Measurements from ENCODE around the gene RASSF8.

Gene RASSF8

DNA sequence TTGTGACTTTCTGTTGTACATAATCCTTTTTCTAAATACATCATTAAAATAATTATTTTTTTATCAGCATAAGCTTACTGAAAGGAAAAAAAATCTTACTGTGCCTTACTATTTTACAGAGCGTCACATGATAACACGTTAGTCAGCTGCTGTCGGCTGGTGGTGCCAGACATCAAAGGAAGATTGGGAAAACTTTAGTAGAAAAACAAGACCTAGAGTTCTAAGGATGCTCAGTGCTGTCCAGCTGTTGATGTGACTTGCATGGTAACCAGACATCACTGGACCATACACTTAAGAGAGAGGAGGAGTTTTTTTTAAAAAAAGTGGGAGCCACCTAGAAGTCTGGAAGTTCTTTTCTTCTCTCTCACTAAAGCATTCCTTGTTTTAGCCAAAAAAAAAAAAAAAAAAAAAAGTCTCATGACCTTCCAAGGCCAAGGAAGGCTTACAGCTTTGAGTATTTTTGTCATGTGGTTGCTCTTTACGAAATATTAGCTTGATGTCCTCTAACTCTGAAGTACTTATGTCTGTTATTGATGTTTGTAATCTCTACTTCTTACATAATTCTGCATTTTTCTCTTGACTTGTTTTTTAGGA is 4.5 kb downstream of the RASSF8 start:
- DNase-seq: no peak

DNA sequence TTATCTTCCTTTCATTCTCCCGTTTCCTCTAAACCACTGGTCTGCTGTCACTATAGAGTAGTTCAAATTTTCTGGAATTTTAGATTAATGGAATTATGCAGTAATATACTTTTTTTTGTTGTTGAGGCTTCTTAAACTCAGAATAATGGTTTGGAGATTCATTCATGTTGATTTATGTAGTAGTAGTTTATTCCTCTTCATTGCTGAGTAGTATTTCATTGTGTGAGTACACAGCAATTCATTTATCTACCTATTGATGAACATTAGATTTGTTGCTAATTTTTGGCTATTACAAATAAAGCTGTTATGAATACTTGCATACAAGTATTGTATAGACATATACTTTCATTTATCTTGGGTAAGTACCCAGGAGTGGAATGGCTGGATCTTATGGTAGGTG is 7.2 kb downstream of the RASSF8 start:
- DNase-seq: no peak

DNA sequence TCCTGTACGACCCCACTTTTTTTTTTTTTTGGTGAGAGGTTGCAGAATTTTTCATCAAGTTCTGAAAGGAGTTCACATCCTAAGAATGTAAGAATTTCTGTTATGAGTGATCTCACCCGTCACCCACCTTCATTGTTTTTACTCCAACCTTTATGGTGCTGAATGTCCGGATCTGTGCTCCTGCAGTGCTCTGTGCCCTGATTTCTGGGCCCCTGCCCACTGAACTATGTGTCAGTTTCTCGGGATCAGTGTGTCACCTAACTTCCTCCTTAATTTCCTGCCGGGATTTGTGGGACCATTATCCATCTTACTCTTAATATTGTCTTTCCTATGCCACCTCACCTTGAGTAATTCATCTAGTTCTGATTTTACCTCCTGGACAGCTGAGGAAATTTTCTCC is 11.6 kb downstream of the RASSF8 start:
- no peak for DNase-seq

DNA sequence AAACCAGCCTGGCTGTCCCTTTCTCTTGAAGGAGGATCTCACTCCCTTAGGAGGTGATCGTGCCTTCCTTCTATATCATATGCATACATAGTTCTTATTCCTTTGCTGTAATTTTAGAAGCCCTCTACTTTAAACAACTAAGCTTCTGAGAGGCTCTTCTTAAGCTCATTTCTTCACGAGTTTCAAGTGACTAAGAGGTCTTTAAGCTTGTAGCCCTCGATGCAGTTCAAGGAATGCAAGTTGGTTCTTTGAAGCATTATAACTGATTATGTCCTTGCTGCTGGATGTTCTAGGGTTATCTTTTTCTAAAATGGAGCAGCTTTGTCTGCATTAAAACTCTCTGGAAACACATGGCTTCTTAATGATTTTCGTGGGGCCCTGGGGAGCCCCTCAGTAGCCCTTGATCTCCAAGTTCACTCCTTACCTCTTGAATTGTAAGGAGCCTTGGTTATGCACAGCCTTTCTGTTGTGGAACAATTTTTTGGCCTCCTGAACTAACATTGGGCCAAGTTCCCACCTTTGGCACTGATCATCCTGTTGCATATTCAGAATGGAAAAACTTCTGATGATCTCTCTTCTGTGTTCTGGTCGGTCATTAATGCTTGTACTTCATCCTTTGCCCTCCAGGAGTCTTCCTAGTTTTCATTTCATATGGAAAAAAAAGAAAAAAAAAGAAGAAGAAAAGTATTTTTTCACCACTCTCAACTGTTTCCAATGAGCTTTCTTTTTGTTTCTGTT is 12.6 kb downstream of the RASSF8 start:
- no peak for DNase-seq

DNA sequence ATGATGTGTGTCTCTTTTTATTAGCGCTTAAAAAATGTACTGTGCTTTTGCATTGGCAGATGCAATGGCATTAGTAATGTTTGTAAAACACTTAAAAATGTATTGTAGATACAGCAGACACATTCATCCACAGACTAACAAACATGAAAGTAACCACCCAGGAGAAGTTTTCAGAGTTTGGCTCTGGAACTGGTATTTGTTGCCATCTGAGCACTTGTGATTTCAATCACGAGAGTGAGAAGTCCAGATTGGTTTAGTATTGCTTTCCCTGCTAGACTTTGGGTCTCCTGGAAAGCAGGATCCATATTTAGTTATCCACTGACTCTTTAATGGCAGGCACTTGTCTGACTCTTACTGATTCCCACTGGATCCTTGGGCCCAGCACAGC is 13.2 kb downstream of the RASSF8 start:
- DNase-seq: no peak

DNA sequence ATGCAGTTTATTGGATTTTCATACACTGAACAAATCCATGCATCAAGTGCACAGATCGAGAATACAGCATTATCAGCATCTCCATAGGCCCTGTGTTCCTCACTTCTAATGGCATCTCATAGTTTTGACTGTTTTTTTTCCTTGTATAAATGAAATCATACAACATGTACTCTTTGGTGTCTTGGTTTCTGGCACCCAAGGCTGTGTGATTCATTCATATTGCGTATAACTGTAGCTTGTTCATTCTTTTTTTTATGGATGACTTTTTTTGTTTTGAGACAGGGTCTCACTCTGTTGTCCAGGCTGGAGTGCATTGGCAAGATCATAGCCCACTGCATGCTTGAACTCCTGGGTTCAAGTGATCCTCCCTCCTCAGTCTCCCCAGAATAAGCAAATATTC is 14.3 kb downstream of the RASSF8 start:
- DNase-seq: no peak

DNA sequence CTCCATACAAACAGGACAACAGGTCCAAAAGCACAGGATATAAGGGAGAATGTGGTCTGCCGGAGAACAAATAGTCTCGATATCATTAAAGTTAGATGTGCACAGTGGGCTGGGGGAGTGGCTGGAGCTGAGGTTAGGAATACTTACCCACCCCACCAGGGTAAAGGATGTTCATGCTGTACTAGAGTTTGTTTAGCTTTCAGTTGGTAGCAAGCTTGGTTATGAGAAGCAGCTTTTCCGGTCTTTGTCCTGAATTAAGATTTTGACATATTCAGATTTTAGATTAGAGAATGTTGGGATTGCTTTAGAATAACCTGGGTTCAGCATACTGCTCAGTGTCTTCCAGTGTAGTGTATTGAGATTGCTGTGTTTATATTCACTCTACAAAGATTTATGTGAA is 16.7 kb downstream of the RASSF8 start:
- DNase-seq: no peak

DNA sequence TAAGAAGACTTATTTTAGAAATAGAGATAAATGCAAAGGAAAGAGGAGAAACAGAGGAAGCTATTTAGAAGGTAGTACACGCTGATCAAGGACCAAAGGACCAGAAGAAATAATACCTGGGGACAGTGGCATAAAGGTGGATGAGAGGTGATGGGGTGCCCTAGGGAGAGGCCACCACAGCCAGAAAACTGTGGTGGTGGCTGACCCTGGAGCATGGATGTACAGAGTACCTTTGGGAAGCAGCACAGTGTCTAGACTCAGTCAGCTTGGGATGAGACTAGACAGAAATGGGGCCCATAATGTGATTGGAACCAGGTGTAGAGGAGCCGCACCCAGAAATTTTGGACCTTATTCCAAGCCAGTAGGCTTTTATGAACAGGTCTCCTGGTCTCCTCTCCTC is 17.2 kb downstream of the RASSF8 start:
- DNase-seq: no peak

DNA sequence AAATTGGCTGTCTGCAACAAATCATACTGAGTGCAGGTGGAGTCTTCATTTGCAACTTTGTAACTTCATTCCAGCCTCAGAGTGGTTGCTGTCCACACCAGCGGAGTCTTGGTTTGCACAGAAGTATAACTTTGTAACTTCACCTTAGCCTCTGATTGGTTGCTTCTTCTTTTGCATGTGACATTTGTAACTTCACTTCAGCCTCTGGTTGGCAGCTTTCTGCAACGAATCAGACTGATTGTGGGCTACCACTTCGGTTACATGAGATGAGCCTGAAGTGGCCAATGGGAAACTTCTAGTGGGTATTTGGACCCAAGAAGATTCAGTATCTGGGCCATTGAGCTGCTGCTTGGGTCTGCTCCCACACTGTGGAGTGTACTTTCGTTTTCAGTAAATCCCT is 17.8 kb downstream of the RASSF8 start:
- no peak for DNase-seq

DNA sequence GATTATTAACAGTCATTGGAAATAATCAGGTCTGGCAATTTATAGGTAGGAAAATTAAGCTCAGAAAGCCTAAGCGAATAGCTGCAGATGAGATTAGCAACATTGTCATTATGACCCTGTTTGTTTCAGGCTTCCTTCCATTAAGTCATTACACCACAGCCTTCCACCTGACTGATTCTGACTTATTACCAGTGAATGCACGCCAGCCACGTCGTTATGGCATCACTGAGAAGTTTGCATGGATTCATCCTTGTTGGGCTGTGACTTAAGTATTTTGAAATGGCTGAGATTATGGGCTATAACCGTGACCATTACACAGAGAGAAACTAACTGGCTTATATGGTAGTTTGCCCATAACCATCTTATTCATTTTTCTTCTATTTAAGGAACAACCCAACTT is 18.6 kb downstream of the RASSF8 start:
- no peak for DNase-seq

DNA sequence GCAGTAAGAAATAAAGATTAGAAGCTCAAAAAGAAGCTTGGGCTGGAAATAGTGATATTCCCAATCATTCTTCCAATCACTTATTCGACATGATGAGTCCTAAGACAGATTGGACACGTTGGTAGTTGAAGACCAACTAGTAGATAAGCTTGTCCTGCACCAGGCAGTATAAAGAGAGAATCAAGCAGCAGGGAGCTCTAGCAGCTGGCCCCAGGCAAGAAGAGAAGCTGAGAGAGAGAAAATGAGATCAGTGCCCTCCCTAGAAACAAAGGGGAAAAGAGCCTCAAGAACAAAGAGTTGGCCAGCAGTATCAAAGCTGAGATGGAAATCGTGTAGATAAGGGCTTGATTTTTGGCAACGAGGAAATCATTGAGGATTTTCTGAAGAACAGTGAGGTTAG is 20.6 kb downstream of the RASSF8 start:
- DNase-seq: no peak

DNA sequence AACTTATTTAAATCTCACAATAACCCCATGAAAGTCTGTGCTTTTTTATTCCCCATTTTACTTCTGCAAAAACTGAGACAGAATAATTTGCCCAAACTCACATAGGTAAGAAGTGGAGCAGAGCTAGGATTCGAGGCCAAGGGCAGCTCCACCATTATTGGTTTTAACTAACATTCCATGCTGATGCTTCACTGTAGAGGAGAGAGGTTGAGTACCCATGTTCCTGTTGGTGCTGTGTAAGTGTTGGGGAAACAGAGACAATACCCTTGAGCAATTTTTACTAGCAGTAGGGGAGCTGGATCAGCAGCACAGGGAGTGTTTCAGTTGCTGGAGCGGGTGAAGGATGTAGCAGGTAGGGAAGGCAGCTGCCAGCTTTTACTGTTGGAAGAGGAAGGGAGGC is 21.1 kb downstream of the RASSF8 start:
- no peak for DNase-seq

DNA sequence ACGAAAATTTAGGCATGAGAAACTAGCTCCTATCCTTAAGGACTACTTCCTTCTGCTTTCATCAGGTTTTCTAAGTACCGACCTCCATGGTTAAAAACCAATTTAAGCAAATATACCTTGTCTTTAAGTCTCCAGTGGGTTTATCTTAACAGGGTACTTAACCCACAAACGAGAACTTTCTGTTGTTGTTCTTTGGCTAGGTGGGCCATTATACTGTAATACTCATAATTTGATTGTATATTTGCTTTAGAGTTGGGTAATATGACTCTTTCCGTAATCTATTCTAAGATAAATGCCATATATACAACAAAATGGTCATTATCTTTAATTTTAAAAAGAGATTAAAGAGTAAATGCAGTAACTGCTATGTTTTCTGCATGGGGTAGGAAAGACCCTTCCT is 21.6 kb downstream of the RASSF8 start:
- no peak for DNase-seq

DNA sequence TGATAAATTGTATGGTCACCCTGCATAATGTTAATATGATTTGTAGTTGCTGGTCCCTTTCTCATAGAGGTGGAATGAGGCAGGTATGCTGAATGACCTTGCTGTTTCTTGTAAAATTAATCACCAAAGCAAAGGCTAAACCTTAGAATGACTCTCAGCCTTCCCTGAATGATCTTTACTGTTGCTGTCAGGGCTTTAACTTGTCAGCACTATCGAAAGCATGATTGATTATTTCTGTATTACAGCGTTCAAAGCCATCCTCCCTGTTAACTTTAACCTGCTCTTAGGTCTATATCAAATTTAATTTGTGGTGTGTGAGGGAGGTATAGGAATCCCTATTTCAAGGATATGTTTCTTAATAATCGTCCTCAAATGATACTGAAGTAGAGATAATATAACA is 23.1 kb downstream of the RASSF8 start:
- no peak for DNase-seq

DNA sequence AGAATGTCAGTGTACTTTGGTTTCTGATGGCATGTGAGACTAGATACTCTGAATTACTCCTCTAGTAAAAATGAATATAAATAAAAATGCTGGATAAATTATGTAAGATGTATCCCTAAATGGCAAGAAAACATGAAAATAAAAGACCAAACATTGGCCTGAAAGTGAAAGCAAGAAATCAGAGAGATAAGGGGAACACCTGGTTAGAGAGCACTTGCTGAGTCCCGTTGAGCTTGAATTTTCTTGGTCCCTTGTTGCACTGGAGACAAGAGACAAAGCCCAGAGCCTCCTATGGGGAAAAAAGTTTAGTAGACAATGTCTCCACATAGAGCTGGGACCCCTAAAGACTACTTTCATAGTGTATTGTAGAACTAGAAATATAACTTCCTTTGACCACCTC is 23.9 kb downstream of the RASSF8 start:
- no peak for DNase-seq

DNA sequence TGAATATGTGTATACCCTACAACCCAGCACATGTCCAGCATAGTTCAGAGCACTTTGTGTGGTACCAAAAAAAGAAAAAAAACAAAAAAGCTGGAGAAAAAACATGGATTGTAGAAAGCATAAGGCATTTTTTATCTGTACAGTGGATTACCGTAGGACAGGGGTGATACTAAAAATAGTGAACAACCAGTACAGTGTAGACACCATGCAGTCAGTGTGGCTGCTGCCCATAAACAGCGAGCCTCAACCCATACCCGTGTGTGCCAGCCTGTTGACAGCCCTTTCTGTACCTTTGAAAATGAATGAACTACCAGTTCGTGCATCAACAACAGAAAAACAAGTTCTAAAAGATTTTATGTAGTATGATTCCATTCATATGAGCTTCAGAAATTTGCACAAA is 25.1 kb downstream of the RASSF8 start:
- DNase-seq: no peak

DNA sequence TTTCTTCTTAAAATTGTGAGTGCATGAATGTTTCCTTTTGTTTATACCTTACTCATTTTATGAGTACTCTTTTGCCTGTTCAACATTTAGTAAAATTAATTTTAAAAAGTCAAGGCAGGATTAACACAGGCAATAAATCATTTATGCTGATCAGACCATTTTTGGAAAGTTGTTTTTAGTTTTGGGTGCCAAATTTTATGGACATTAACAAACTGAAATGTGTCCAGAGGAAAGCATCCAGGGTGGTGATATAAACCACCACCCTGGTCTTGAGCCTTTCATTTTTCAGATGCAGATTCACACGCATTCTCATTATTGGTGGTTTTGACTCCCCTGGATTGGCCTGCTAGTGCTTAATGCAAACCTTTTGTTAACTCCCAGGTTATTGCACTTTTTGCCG is 26.3 kb downstream of the RASSF8 start:
- DNase-seq: no peak

DNA sequence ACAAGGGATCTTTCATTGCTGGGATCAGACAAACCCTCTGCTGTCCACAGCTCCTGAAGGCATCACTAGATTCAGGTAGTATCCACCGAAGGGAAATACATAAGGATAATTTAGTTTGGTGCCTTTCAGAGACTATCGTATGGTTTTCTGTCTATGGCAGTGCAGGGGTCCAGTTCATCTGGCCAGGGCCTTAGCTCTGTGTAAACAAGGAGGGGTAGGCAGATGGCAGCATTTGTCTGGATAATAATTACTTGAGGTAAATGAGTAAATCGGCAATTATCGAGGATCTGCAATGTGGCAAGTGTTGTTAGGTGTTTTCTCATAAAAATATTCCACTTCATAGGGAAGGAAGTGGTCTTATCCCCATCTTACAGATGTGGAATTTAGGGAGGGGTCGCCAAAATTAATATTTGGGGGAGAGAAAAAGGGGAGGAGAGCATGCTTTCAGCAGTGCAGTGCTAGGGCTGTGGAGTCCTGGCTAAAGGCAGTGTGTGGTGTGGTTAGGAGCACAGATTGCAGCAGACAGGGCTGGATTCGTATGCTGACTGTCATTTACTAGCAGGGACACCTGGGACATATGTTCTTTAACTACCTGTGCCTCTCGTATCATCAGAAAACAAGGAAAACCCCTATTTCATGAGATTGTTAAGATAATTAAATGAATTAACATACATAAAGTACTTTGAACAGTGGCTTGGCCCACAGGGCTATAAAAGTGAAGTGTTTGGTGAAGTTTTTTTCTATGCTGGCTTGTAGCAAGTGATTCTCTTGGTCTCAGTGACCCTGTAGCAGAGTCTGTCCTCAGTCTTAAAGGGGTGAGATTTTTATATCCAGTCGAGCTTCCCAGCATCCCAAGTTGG is 27.1 kb downstream of the RASSF8 start:
- no peak for DNase-seq

DNA sequence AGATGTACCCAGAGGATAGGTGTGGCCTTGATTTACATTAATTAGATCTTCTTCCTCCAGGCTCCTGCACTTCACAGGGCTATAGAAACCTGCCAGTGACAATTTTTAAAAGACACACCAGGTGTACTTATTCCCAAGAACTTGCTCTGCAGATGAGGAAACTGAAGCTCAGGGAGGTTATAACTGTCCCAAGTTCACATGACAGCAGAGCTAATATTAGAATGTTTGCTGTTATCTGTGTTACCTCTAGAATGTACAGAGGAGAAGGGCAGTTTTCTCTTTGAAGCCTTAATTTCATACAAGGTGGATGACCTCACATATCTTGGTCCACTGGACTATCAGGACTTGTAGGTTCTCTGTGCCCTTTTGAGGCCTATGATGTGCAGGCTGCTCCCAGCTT is 27.7 kb downstream of the RASSF8 start:
- DNase-seq: no peak

DNA sequence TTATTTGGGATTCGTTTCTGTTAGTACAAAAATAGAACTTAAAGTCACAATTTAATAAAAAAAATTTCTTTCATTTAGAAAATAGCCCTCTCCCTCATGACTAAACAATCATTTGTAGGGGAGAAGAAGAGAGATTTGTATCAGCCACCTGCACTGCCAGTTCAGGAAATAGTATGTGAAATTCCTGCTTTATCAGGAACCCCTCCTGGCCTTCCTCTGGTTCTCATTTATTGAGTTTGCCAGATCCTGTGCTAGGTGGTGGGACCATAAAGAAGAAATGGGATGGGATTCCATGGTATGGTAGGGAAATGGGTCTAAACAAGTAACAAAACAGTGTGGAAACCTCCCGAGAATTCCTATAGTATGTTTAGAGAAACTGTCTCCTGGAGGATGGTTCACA is 30.0 kb downstream of the RASSF8 start:
- no peak for DNase-seq

DNA sequence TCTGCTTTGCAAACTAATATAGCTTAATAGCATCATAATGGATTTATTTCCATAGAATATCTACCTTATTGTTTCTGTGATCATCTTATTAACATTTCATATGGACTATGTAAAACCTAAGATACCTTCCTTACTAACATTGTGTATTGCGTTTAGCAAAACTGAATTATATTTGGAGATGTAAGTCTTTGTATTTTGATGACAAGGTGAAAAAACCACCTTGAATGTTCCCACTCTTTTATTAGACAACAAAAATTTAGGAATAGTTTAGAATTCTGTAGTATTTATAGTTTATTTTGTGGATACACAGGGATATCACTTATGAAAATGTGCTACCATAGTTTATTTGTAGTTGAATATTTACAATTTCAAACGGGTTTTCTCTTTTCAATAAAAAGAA is 32.0 kb downstream of the RASSF8 start:
- DNase-seq: no peak

DNA sequence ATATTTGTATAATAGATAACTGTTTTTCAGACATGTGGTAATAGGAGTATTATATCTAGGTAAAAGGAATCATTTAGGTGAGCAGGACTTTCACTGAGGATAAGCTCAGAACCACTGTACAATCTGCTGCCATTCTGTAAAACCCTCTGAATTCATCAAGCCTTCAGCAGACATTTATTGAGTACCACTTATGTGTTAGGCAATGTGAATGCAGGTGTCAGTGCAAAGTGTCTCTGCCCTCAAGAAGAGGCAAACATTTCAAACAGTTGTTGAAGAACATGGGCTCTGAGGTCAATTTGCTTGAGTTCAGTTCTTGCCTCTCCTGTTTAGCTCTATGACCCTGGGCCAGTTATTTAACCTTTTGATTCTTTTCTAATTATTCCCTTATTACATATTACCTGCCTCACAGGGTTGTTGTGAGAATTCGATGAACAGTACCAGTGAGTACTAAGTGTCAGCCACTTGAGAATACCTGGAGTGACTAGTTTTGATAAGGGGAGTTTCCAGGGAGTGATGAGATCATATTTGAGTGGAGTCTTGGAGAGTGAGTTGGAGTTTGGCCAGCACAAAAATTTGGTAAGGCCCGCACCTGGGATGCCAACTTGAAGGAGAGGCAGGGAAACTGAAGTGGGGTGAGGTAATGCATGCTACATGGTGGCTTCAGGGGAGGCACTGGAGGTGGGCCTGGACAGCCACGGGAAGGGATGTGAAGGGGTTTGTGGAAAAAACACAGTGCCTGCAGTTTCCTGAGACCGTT is 33.7 kb downstream of the RASSF8 start:
- no peak for DNase-seq

DNA sequence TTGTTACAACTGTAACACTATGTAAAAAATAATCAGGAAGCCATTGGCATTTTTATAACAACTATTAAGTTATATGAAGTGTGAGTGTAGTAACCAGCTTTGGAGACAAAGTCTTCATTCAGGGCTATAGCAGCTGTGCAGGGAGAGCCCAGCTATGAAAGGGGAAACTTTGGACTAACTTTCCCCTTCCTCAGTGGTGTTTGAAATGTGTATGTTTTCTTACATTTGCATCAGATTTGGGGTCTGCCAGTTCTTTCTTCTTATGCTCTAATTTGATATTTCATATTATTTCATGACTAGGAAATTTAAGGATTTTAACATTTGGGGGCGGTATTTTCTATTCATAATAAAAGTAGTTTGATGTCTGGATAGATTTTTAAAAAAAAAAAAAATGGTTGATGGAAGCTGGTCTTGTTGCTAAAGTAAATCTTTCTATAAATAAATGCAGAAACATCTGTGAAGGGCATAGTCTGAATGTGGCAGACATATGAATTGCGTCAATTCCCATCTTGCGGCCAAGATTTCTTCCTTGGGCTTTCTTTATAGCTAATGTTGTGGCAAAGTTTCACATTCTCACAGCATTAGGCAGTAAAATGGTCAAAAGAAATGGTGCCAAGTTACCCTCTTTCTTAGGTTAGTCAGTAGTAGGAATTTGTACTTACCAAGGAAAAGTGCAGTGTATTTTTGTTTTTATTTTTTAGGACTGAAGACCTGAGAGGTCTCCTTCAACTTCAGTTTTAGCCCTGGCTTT is 35.6 kb downstream of the RASSF8 start:
- DNase-seq: no peak

Measured in T-helper 9 cell (primary cell).